BLaER1 treated with 17β-estradiol and CSF1 and Interleukin-3, amounts not matched to agents 10 nM and 100 nM (cell line): Measurements from ENCODE around the gene KCNA1.

ENCODE experiments used
- H3K27ac ChIP-seq, 11 experiments: shearing (Covaris generic); formaldehyde crosslinking; 2 replicates each; pipeline ENCODE4 v1.8.1; 2022
- H3K27me3 ChIP-seq, 11 experiments: shearing (Covaris generic); formaldehyde crosslinking; 2 replicates each; pipeline ENCODE4 v1.8.1; 2022
- H3K36me3 ChIP-seq, 11 experiments: shearing (Covaris generic); formaldehyde crosslinking; 2 replicates each; pipeline ENCODE4 v1.8.1; 2022
- H3K4me1 ChIP-seq, 10 experiments: shearing (Covaris generic); formaldehyde crosslinking; 2 replicates each; pipeline ENCODE4 v1.8.1; 2022
- H3K4me2 ChIP-seq, 11 experiments: shearing (Covaris generic); formaldehyde crosslinking; 2 replicates each; pipeline ENCODE4 v1.8.1; 2022
- H3K4me3 ChIP-seq, 10 experiments: shearing (Covaris generic); formaldehyde crosslinking; 2 replicates each; pipeline ENCODE4 v1.8.1; 2022
- H3K9ac ChIP-seq, 11 experiments: shearing (Covaris generic); formaldehyde crosslinking; 2 replicates each; pipeline ENCODE4 v1.8.1; 2022
- H3K9me3 ChIP-seq, 11 experiments: shearing (Covaris generic); formaldehyde crosslinking; replicated peaks in 1 of 11; 2 replicates each; pipeline ENCODE4 v1.8.1; 2022
- H4K20me1 ChIP-seq, 11 experiments: shearing (Covaris generic); formaldehyde crosslinking; 2 replicates each; pipeline ENCODE4 v1.8.1; 2022
- Cebpa-rat ChIP-seq, 11 experiments: shearing (Covaris generic); IDR thresholded peaks; 2 replicates each; pipeline ENCODE4 v1.8.1; 2022

Gene KCNA1

DNA sequence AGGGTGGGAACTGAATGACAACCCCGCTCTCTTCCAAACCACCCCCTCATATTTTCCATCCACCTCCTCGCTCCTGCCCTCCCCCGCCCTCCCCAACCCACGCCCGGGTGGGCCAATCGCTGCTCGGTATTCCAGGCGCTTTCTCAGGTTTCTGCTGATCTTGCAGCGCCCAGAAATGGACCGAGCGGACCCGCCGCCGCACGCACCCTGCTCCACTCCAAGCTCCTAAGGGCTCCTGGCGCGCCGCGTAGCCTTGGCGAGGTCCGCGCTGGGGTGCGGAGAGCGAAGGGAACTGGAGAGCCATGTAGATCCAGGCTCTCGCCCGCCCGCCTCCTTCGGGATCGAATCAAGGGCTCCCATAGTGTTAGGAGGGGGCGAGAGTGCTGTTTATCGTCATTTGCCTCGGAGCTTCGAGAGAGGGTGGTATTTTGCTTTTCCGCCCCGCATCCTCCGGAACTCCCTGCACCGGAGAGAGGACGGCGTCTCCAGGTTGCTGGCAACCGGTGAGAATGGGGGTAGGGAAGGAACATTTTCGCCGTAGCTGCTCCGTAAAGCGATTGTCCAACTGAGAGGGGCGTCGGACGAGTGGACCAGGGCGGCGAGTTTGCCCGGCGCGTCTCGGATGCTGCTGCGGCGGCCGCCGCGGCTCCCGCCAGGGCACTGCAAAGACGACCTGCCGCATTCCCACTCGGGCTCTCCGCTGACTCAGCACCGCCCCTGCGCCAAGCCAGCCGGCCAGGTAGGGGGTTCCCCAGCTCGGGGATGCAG lies at the start of gene KCNA1:
Gene KCNA1 (plus strand): TSS at position 172 of the 768 bp plus-strand sequence. CDS start 1,474 bp downstream, outside the sequence.
- Histone ChIP-seq H3K27ac (no peak within 1 kb of the TSS), H4K20me1 (peaks cover 0 to 20% (median 0%) of the 10 kb centered on the region in 11 experiments; a peak in 4 of 22 replicates), H3K36me3 (no peaks in the 10 kb centered on the region), H3K27me3 (peaks cover 64 to 85% (median 72%) of the 10 kb centered on the region in 11 experiments), H3K4me3 (peak within 1 kb of the TSS; percentile 39 to 65 (median 53)), H3K4me1 (peaks cover 14 to 18% (median 16%) of the 10 kb centered on the region in 10 experiments; a peak in 19 of 20 replicates), H3K9me3 (peaks cover 15 to 43% (median 29%) of the 10 kb centered on the region in 11 experiments), H3K9ac (no peak within 1 kb of the TSS), H3K4me2 (peak within 1 kb of the TSS; percentile 72 to 94 (median 80))
- TF ChIP-seq Cebpa-rat (IDR thresholded peaks at IDR 0.05): no peak

DNA sequence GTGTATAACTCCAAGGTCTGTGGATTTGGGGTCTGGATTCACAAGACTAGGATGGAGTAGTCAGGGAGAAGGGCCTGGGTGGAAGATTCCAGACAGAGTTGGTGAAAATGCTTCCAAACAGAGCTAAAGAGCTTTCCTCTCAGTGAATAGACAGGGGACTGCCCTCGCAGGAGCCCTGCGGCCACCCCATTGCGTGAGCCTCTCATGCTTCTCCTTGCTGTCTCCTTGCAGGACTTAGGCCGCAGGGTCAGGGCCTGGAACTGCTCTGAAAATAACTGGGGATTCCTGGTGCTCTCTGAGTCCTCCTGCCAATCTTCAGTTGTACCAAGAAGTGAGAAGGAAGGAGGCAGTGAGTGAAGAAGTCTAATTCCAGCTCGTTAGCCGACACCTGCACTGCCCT lies 49.0 kb upstream of the KCNA1 start:
- no peak overlapping the region for H3K9ac ChIP-seq
- no peaks in the 10 kb centered on the region for H3K36me3 ChIP-seq
- TF ChIP-seq Cebpa-rat (IDR thresholded peaks at IDR 0.05): no peak
- peaks cover 0 to 35% (median 26%) of the 10 kb centered on the region in 10 experiments; a peak in 17 of 20 replicates for H3K4me1 ChIP-seq
- H3K4me3 ChIP-seq: no peak overlapping the region
- no peaks in the 10 kb centered on the region for H3K9me3 ChIP-seq
- H4K20me1 ChIP-seq: peaks cover 0 to 6% (median 0%) of the 10 kb centered on the region in 11 experiments; a peak in 1 of 22 replicates
- peaks cover 0 to 14% (median 6%) of the 10 kb centered on the region in 11 experiments; a peak in 9 of 22 replicates for H3K27me3 ChIP-seq
- H3K4me2 ChIP-seq: no peak overlapping the region
- H3K27ac ChIP-seq: no peak overlapping the region

DNA sequence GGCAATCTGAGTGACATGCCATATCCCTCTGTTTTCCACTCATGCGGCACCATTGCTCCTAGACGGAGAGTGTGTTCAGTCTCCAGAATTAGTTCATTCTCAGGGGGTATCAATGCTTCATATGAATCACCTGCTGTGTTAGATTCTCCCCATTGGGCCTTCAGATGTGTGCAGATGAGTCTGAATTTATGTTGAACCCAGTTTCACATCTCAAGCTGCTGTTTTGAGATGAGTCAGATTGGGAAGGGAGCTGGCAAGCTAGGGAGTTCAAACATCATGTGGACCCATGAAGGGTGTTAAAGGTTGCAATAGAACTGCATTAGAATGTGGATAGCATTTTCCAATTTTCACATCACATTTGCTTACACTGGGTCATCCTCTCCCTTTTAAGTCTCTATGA lies 46.9 kb upstream of the KCNA1 start:
- no peak for TF ChIP-seq Cebpa-rat (IDR thresholded peaks at IDR 0.05)
- H3K27me3 ChIP-seq: peaks cover 0 to 14% (median 6%) of the 10 kb centered on the region in 11 experiments; a peak in 9 of 22 replicates
- H3K9me3 ChIP-seq: no peaks in the 10 kb centered on the region; a peak in 1 of 22 replicates

DNA sequence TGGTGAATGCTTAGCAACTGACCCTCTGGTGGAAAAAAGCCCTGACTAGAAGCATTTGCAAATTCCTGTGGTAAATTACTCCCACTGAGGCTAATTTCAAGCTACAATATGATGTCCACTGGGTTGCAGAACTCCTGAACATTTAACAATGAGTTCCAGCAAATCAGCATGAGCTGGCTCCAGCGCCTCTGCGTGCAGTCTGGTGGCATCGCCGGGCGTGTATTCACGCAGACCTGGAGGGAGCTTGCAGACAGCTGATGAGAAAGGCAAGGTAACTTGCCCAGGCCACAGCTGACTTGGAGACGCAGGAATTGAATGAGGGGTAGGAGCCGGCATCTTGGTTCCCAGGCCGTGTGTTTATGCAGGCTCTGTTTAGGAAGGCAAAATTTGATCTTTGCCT lies 45.1 kb upstream of the KCNA1 start:
- no peak for TF ChIP-seq Cebpa-rat (IDR thresholded peaks at IDR 0.05)
- Histone ChIP-seq H3K36me3 (no peaks in the 10 kb centered on the region), H3K27me3 (no peaks in the 10 kb centered on the region), H3K27ac (no peak overlapping the region), H3K9me3 (no peaks in the 10 kb centered on the region; a peak in 1 of 22 replicates), H3K4me3 (no peak overlapping the region), H4K20me1 (no peaks in the 10 kb centered on the region), H3K4me2 (no peak overlapping the region), H3K4me1 (peaks cover 0 to 6% (median 0%) of the 10 kb centered on the region in 10 experiments; a peak in 3 of 20 replicates), H3K9ac (no peak overlapping the region)

More for the DNA sequence above, 46.9 kb upstream of the KCNA1 start:
- Histone ChIP-seq H3K27ac (no peak overlapping the region), H4K20me1 (peaks cover 0 to 6% (median 0%) of the 10 kb centered on the region in 11 experiments; a peak in 1 of 22 replicates), H3K4me3 (no peak overlapping the region), H3K9ac (no peak overlapping the region), H3K4me1 (peaks cover 0 to 15% (median 9%) of the 10 kb centered on the region in 10 experiments; a peak in 17 of 20 replicates), H3K4me2 (no peak overlapping the region), H3K36me3 (no peaks in the 10 kb centered on the region)

DNA sequence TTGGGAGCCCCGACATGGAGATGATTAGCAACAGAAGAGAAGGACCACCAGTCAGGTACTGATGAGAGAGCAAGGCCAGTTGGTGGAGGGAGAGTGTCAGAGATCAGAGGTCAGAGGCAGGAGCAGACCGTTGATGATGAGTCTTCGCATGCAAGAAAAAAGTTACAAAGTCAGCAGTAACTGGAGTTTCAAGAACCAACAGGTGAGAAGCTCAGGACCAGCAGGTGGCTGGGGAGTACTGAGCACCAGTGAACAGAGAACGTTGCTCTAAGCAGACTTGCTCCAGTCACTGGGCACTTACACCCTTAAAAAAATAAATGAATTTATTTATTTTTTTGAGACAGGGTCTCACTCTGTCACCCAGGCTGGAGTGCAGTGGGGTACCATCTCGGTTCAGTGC lies 44.5 kb upstream of the KCNA1 start:
- H3K27ac ChIP-seq: no peak overlapping the region
- no peaks in the 10 kb centered on the region; a peak in 1 of 22 replicates for H3K9me3 ChIP-seq
- H3K36me3 ChIP-seq: no peaks in the 10 kb centered on the region
- no peak for TF ChIP-seq Cebpa-rat (IDR thresholded peaks at IDR 0.05)
- no peak overlapping the region for H3K9ac ChIP-seq
- H3K4me3 ChIP-seq: no peak overlapping the region
- no peak overlapping the region for H3K4me2 ChIP-seq
- H4K20me1 ChIP-seq: no peaks in the 10 kb centered on the region
- H3K4me1 ChIP-seq: no peaks in the 10 kb centered on the region; a peak in 2 of 20 replicates
- H3K27me3 ChIP-seq: no peaks in the 10 kb centered on the region

DNA sequence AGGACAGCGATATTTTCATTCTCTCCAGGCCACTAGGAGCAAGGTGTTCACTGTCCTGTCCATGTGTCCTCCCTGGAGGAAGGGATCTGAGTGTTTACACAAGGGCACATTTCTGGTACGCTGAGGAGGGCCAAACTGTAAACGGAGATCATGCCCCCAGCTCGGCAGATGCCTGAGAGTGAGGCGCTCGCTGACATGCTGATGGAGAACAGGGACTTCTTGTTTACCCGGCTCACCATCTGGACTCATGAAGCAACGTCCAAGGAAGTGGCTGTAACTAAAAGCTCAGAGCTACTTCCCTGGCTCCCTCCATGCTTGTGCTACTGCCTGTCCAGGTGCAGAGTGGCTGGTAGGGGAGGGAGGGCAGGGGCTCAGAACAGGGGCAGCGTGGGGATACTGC lies 43.4 kb upstream of the KCNA1 start:
- H3K27me3 ChIP-seq: no peaks in the 10 kb centered on the region
- H3K27ac ChIP-seq: no peak overlapping the region
- H3K9ac ChIP-seq: no peak overlapping the region
- no peaks in the 10 kb centered on the region for H3K36me3 ChIP-seq
- no peaks in the 10 kb centered on the region; a peak in 1 of 22 replicates for H3K9me3 ChIP-seq
- H4K20me1 ChIP-seq: no peaks in the 10 kb centered on the region
- no peak for TF ChIP-seq Cebpa-rat (IDR thresholded peaks at IDR 0.05)
- no peak overlapping the region for H3K4me2 ChIP-seq
- no peaks in the 10 kb centered on the region; a peak in 2 of 20 replicates for H3K4me1 ChIP-seq
- H3K4me3 ChIP-seq: no peak overlapping the region

DNA sequence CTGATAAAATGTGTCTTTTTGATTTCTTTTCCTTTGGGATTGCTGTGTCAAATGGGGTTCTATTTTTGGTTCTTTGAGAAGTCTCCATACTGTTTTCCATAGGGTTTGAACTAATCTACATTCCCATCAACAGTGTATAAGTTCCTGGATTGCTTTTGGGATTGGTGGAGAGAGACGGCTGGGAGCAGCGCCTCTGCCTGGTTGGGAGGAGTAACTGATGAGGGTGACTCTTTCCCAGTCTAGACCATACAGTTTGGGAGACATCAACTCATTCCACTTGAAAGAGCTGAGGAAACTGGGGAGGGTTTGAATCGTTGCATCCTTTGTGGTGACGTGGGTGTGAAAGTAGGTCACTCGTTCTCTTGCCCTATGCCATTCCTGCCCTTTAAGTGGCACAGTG lies 42.3 kb upstream of the KCNA1 start:
- no peaks in the 10 kb centered on the region; a peak in 2 of 20 replicates for H3K4me1 ChIP-seq

DNA sequence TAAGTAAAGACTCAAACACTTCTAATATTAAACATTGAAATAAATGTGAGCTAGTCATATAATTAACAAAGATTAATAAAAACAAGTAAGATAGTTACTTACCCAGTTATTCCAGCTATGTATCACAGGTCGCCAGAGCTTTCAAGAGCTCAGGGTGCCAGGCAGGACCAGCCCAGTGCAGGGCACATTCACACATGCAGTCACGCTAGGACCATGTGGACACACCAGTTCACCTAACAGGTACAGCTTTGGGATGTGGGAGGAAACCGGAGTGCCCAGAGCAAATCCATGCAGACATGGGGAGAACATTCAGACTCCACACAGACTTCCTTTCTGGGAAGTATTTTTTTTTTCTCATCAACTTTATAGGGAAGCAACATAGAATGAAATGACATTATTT lies 39.3 kb upstream of the KCNA1 start:
- no peak overlapping the region for H3K4me2 ChIP-seq
- no peak overlapping the region for H3K27ac ChIP-seq
- no peaks in the 10 kb centered on the region for H4K20me1 ChIP-seq
- no peaks in the 10 kb centered on the region; a peak in 2 of 20 replicates for H3K4me1 ChIP-seq
- no peaks in the 10 kb centered on the region for H3K36me3 ChIP-seq
- H3K27me3 ChIP-seq: no peaks in the 10 kb centered on the region
- no peak overlapping the region for H3K4me3 ChIP-seq
- no peak for TF ChIP-seq Cebpa-rat (IDR thresholded peaks at IDR 0.05)
- no peaks in the 10 kb centered on the region; a peak in 1 of 22 replicates for H3K9me3 ChIP-seq
- no peak overlapping the region for H3K9ac ChIP-seq

More for the DNA sequence above, 42.3 kb upstream of the KCNA1 start:
- Histone ChIP-seq H3K4me2 (0 out of 22 replicates have a peak overlapping the region, but pooled peaks of 2 of the 11 experiments have one; percentile 11 to 19), H4K20me1 (no peaks in the 10 kb centered on the region), H3K27ac (no peak overlapping the region), H3K9me3 (no peaks in the 10 kb centered on the region; a peak in 1 of 22 replicates), H3K27me3 (no peaks in the 10 kb centered on the region), H3K36me3 (no peaks in the 10 kb centered on the region), H3K4me3 (no peak overlapping the region), H3K9ac (no peak overlapping the region)
- no peak for TF ChIP-seq Cebpa-rat (IDR thresholded peaks at IDR 0.05)

DNA sequence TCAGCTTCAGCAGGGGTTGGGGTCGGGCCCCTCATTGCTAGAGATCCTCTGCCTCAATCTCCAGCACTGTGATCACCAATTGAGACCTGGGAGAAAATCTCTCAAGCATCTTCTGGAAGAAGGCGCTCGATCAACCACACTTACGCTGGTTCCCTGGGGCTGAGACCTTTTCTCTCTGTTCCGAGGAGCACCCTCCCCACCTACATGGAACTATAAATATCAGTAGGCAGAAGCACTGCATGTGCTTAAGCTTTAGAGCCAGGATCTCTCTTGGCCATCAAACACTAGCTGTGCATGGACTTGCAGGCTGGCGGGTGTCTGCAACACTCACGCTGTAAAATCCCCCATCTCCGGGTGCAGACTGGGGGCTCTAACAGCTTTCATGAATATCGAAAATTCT lies 38.2 kb upstream of the KCNA1 start:
- Histone ChIP-seq H3K27me3 (no peaks in the 10 kb centered on the region), H3K4me3 (no peak overlapping the region), H3K9me3 (no peaks in the 10 kb centered on the region; a peak in 1 of 22 replicates), H3K9ac (no peak overlapping the region), H4K20me1 (no peaks in the 10 kb centered on the region), H3K36me3 (no peaks in the 10 kb centered on the region), H3K4me2 (no peak overlapping the region), H3K4me1 (no peaks in the 10 kb centered on the region; a peak in 2 of 20 replicates), H3K27ac (no peak overlapping the region)
- no peak for TF ChIP-seq Cebpa-rat (IDR thresholded peaks at IDR 0.05)
